H9 (cell line): ENCODE data around the gene GTPBP4. TPM values are rescaled to one million over a fixed set of nuclear protein-coding genes. Genes with fewer than 3 reads are reported as not detected.

Source experiments
- DNase-seq: peaks from one replicate; pipeline ENCODE4 v3.0.0-alpha.2; 2017
- H2AFZ ChIP-seq: one replicate; pipeline ENCODE4 v1.6.1; 2013; ENCODE audit warnings: mild to moderate bottlenecking, low read length, control low read depth, moderate library complexity
- H2AK5ac ChIP-seq: 2 replicates; pipeline ENCODE4 v1.6.1; 2013; ENCODE audit warnings: low read length, control low read depth, mixed read lengths; ENCODE audit not compliant: insufficient read length
- H2BK120ac ChIP-seq: one replicate; pipeline ENCODE4 v1.6.1; 2013; ENCODE audit warnings: low read depth, mild to moderate bottlenecking, low read length, control low read depth, inconsistent platforms; ENCODE audit not compliant: poor library complexity, severe bottlenecking
- H2BK12ac ChIP-seq: 2 replicates; pipeline ENCODE4 v1.6.1; 2013; ENCODE audit warnings: low read length, control low read depth, mixed read lengths, low read depth; ENCODE audit not compliant: insufficient read length
- H2BK15ac ChIP-seq: 2 replicates; pipeline ENCODE4 v1.6.1; 2013; ENCODE audit warnings: low read depth, low read length, control low read depth
- H2BK20ac ChIP-seq: one replicate; pipeline ENCODE4 v1.6.1; 2013; ENCODE audit warnings: low read depth, mild to moderate bottlenecking, low read length, control low read depth, inconsistent platforms; ENCODE audit not compliant: poor library complexity, severe bottlenecking
- H2BK5ac ChIP-seq: 2 replicates; pipeline ENCODE4 v1.6.1; 2013; ENCODE audit warnings: low read length, control low read depth, mixed read lengths; ENCODE audit not compliant: insufficient read length
- H3K14ac ChIP-seq: 2 replicates; pipeline ENCODE4 v1.6.1; 2013; ENCODE audit warnings: low read length, control low read depth; ENCODE audit not compliant: insufficient read depth
- H3K18ac ChIP-seq: 2 replicates; pipeline ENCODE4 v1.6.1; 2013; ENCODE audit warnings: low read depth, mild to moderate bottlenecking, mixed read lengths, low read length, control low read depth; ENCODE audit not compliant: insufficient read length
- H3K23ac ChIP-seq: 2 replicates; pipeline ENCODE4 v1.6.1; 2013; ENCODE audit warnings: low read length, control low read depth, mixed read lengths, low read depth; ENCODE audit not compliant: insufficient read length
- H3K23me2 ChIP-seq: 2 replicates; pipeline ENCODE4 v1.6.1; 2013; ENCODE audit warnings: low read depth, mild to moderate bottlenecking, mixed read lengths, low read length, control low read depth; ENCODE audit not compliant: insufficient read length, poor library complexity, severe bottlenecking
- H3K27ac ChIP-seq: 2 replicates; pipeline ENCODE4 v1.5.1; 2013; ENCODE audit warnings: low read length, control low read depth, mixed read lengths, low read depth; ENCODE audit not compliant: insufficient read length
- H3K27me3 ChIP-seq: 2 replicates; pipeline ENCODE4 v1.6.1; 2013; ENCODE audit warnings: low read length, control low read depth, inconsistent platforms; ENCODE audit not compliant: insufficient read depth
- H3K4ac ChIP-seq: 2 replicates; pipeline ENCODE4 v1.6.1; 2013; ENCODE audit warnings: low read depth, mild to moderate bottlenecking, control low read depth, inconsistent platforms, low read length, moderate library complexity
- H3K4me1 ChIP-seq: 2 replicates; pipeline ENCODE4 v1.6.1; 2013; ENCODE audit warnings: low read length, control low read depth, inconsistent platforms; ENCODE audit not compliant: insufficient read depth
- H3K4me2 ChIP-seq: 2 replicates; pipeline ENCODE4 v1.6.1; 2013; ENCODE audit warnings: low read length, control low read depth, mixed read lengths; ENCODE audit not compliant: insufficient read length, insufficient read depth
- H3K56ac ChIP-seq: 2 replicates; pipeline ENCODE4 v1.6.1; 2013; ENCODE audit warnings: low read depth, mild to moderate bottlenecking, mixed read lengths, low read length, control low read depth; ENCODE audit not compliant: insufficient read length
- H3K79me1 ChIP-seq: 2 replicates; pipeline ENCODE4 v1.6.1; 2013; ENCODE audit warnings: low read depth, mild to moderate bottlenecking, moderate library complexity, low read length, control low read depth, inconsistent platforms; ENCODE audit not compliant: insufficient read depth, poor library complexity, severe bottlenecking
- H3K79me2 ChIP-seq: 2 replicates; pipeline ENCODE4 v1.6.1; 2013; ENCODE audit warnings: low read length, control low read depth, inconsistent platforms; ENCODE audit not compliant: insufficient read depth
- H3K9ac ChIP-seq: 2 replicates; pipeline ENCODE4 v1.6.1; 2013; ENCODE audit warnings: low read length, control low read depth, mixed read lengths; ENCODE audit not compliant: insufficient read length; ENCODE audit errors: extremely low read depth
- H3K9me3 ChIP-seq: one replicate; pipeline ENCODE4 v1.6.1; 2013; ENCODE audit warnings: low read depth, low read length, inconsistent platforms; ENCODE audit not compliant: control insufficient read depth
- H3T11ph ChIP-seq: one replicate; pipeline ENCODE4 v1.6.1; 2013; ENCODE audit warnings: mild to moderate bottlenecking, low read length, control low read depth, inconsistent platforms
- H4K20me1 ChIP-seq: one replicate; pipeline ENCODE4 v1.6.1; 2013; ENCODE audit not compliant: control insufficient read depth, insufficient read length, insufficient read depth
- H4K5ac ChIP-seq: 2 replicates; pipeline ENCODE4 v1.6.1; 2013; ENCODE audit warnings: low read depth, mild to moderate bottlenecking, mixed read lengths, low read length, control low read depth; ENCODE audit not compliant: insufficient read length
- H4K8ac ChIP-seq: replicated peaks from 2 replicates; pipeline ENCODE4 v1.6.1; 2013; ENCODE audit warnings: low read length, control low read depth, mixed read lengths, low read depth; ENCODE audit not compliant: insufficient read length
- H4K91ac ChIP-seq: 2 replicates; pipeline ENCODE4 v1.6.1; 2013; ENCODE audit warnings: low read depth, mild to moderate bottlenecking, moderate library complexity, mixed read lengths, low read length, control low read depth; ENCODE audit not compliant: insufficient read length
- H3K27ac Mint-ChIP-seq, 3 experiments: 2 replicates in 2 of 3; 3 replicates in 1 of 3; pipeline ENCODE4 v1.8.0; 2020 to 2021; ENCODE audit warnings: mixed read lengths in 3 of 3, mild to moderate bottlenecking in 1 of 3, moderate library complexity in 1 of 3
- H3K27me3 Mint-ChIP-seq: 2 replicates; pipeline ENCODE4 v1.8.0; 2021; ENCODE audit warnings: low read depth, mild to moderate bottlenecking, moderate library complexity, mixed read lengths
- H3K36me3 Mint-ChIP-seq, 3 experiments: 2 replicates in 2 of 3; 3 replicates in 1 of 3; pipeline ENCODE4 v1.8.0; 2020 to 2021; ENCODE audit warnings: low read depth in 3 of 3, mixed read lengths in 3 of 3; ENCODE audit not compliant: insufficient read depth in 1 of 3
- H3K4me1 Mint-ChIP-seq, 2 experiments: 2 replicates each; pipeline ENCODE4 v1.8.0; 2020; ENCODE audit warnings: mixed read lengths in 2 of 2
- H3K4me3 Mint-ChIP-seq, 2 experiments: 2 replicates in 1 of 2; 3 replicates in 1 of 2; pipeline ENCODE4 v1.8.0; 2020 to 2021; ENCODE audit warnings: mild to moderate bottlenecking in 2 of 2, mixed read lengths in 2 of 2, moderate library complexity in 1 of 2
- H3K9me3 Mint-ChIP-seq, 2 experiments: 2 replicates in 1 of 2; 3 replicates in 1 of 2; pipeline ENCODE4 v1.8.0; 2020; ENCODE audit warnings: mild to moderate bottlenecking in 2 of 2, mixed read lengths in 2 of 2, moderate library complexity in 1 of 2
- WGBS: extraction: QIAGEN DNeasy Blood & Tissue Kit; methylation state at CpG from one replicate; pipeline ENCODE4 v1.1.7; 2013; ENCODE audit warnings: missing lambda C conversion rate, low lambda C conversion rate, mixed read lengths; ENCODE audit not compliant: insufficient read length; ENCODE audit errors: extremely low coverage; 5-methylcytosine and 5-hydroxymethylcytosine counted together
- total RNA-seq: library from RNA; stranded (reverse); gene quantifications from 2 replicates; pipeline ENCODE4 v1.2.1, GENCODE V29; 2021
- TF ChIP-seq, protein P1 (sequence below): fragments of 200-600 bp; sonication (generic); conservative IDR thresholded peaks from 3 replicates; pipeline ENCODE4 v1.8.0; 2021; ENCODE audit warnings: antibody characterized with exemption, mild to moderate bottlenecking

Gene GTPBP4
- total RNA-seq, 1 experiment from 2014 or later: 134 TPM

DNA sequence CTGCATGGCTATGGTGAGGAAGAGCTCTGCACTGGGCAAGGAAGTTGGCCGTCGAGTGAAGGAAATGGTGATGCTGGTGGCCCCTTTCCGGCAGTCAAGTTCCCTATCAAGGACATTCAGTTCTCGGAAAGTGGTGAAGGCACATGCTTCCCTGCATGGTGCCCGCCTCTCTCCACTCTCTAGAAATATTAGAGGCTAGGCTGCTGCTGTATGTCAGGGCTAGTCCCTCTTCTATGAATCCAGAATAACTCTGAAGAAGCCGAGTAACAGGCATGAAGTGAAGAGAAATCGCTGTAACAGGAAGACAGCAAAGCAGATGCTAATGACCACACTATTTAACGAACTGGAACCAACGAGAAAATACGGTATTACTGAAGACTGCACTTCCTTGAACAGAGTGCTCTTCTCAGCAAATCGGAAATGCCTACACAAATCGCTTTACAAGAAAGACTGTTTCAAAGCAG is 55.3 kb downstream of the GTPBP4 start:
- no peak overlapping the region for H4K91ac ChIP-seq
- H3K23me2 ChIP-seq: peaks cover 3% of the 10 kb centered on the region
- no peak overlapping the region for H2BK15ac ChIP-seq
- no peaks in the 10 kb centered on the region for H3K79me1 ChIP-seq
- H2BK20ac ChIP-seq: no peak overlapping the region
- no peak overlapping the region for H2BK5ac ChIP-seq
- no peaks in the 10 kb centered on the region for H3K27me3 Mint-ChIP-seq
- TF ChIP-seq, protein P1, sequence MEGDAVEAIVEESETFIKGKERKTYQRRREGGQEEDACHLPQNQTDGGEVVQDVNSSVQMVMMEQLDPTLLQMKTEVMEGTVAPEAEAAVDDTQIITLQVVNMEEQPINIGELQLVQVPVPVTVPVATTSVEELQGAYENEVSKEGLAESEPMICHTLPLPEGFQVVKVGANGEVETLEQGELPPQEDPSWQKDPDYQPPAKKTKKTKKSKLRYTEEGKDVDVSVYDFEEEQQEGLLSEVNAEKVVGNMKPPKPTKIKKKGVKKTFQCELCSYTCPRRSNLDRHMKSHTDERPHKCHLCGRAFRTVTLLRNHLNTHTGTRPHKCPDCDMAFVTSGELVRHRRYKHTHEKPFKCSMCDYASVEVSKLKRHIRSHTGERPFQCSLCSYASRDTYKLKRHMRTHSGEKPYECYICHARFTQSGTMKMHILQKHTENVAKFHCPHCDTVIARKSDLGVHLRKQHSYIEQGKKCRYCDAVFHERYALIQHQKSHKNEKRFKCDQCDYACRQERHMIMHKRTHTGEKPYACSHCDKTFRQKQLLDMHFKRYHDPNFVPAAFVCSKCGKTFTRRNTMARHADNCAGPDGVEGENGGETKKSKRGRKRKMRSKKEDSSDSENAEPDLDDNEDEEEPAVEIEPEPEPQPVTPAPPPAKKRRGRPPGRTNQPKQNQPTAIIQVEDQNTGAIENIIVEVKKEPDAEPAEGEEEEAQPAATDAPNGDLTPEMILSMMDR: no peak
- no peaks in the 10 kb centered on the region; the same call in 1 of the 2 replicates for H3K4me1 ChIP-seq
- no peak overlapping the region for H3K4me2 ChIP-seq
- H4K20me1 ChIP-seq: no peaks in the 10 kb centered on the region
- no peak overlapping the region for H3K4me3 Mint-ChIP-seq
- H3T11ph ChIP-seq: no peak overlapping the region
- no peak for DNase-seq
- H3K27ac ChIP-seq: no peak overlapping the region
- no peak overlapping the region for H3K18ac ChIP-seq
- H2BK120ac ChIP-seq: no peak overlapping the region
- peak overlapping the region in 2 of 3 experiments; percentile 68 to 88; a peak in 3 of 7 replicates for H3K27ac Mint-ChIP-seq
- no peak overlapping the region for H4K5ac ChIP-seq
- no peak overlapping the region for H3K4ac ChIP-seq
- no peaks in the 10 kb centered on the region for H3K9me3 ChIP-seq
- H3K14ac ChIP-seq: no peak overlapping the region
- H4K8ac ChIP-seq: no peak overlapping the region
- peaks cover 21 to 23% of the 10 kb centered on the region in 2 experiments for H3K4me1 Mint-ChIP-seq
- H3K56ac ChIP-seq: no peak overlapping the region
- H3K79me2 ChIP-seq: peaks cover 28% of the 10 kb centered on the region
- H2BK12ac ChIP-seq: no peak overlapping the region
- H3K23ac ChIP-seq: no peak overlapping the region
- WGBS: no CpG with 5 or more reads among the region's 12 CpGs
- H2AK5ac ChIP-seq: no peak overlapping the region
- H3K9me3 Mint-ChIP-seq: no peaks in the 10 kb centered on the region; a peak in 2 of 5 replicates
- H3K9ac ChIP-seq: no peak overlapping the region
- H3K36me3 Mint-ChIP-seq: peaks cover 31 to 66% (median 54%) of the 10 kb centered on the region in 3 experiments
- no peaks in the 10 kb centered on the region for H3K27me3 ChIP-seq
- no peak overlapping the region for H2AFZ ChIP-seq
